Keratinocyte (primary cell): Measurements from ENCODE around the gene PGAP3. TPM values are rescaled to one million over a fixed set of nuclear protein-coding genes. Genes with fewer than 3 reads are reported as not detected.
A peak's percentile ranks its signal among the peaks of the same experiment; 100 is the strongest.

Experiments
- DNase-seq: peaks from one replicate; pipeline ENCODE4 v3.0.0-alpha.2; 2011; ENCODE audit warnings: low read depth, missing footprints, low spot score
- FAIRE-seq: peaks from 2 replicates; lab custom pipeline; 2011; peaks lifted over from hg19 to GRCh38; lab: Jason Lieb, UNC
- H2AFZ ChIP-seq: 2 replicates; pipeline ENCODE4 v1.6.0; 2012; ENCODE audit warnings: low read length, control low read depth, inconsistent platforms; ENCODE audit not compliant: control insufficient read depth
- H3K27ac ChIP-seq: 2 replicates; pipeline ENCODE4 v1.5.1; 2011; ENCODE audit warnings: low read length; ENCODE audit not compliant: control insufficient read depth, insufficient read depth
- H3K27me3 ChIP-seq: 3 replicates; pipeline ENCODE4 v1.6.0; 2011; ENCODE audit warnings: low read length; ENCODE audit not compliant: control insufficient read depth, insufficient read depth; ENCODE audit errors: extremely low read depth
- H3K36me3 ChIP-seq, 2 experiments: 2 replicates in 1 of 2; 3 replicates in 1 of 2; pipeline ENCODE4 v1.5.1; 2011; ENCODE audit warnings: low read length in 2 of 2, mild to moderate bottlenecking in 1 of 2; ENCODE audit not compliant: control insufficient read depth in 2 of 2, insufficient read depth in 2 of 2; ENCODE audit errors: extremely low read depth in 1 of 2
- H3K4me1 ChIP-seq: 3 replicates; pipeline ENCODE4 v1.5.1; 2011; ENCODE audit warnings: low read length; ENCODE audit not compliant: control insufficient read depth, insufficient read depth; ENCODE audit errors: extremely low read depth
- H3K4me2 ChIP-seq: 3 replicates; pipeline ENCODE4 v1.6.0; 2011; ENCODE audit warnings: low read depth, low read length; ENCODE audit not compliant: control insufficient read depth, insufficient read depth; ENCODE audit errors: extremely low read depth
- H3K4me3 ChIP-seq, 3 experiments: fragments of 200-600 bp in 1 of 3; sonication (generic) in 1 of 3; 2 replicates in 2 of 3; 3 replicates in 1 of 3; pipeline ENCODE4 v1.5.1; 2011 to 2016; ENCODE audit warnings: low read length in 3 of 3, mild to moderate bottlenecking in 3 of 3, control low read depth in 2 of 3, inconsistent platforms in 1 of 3, low read depth in 1 of 3, mixed read lengths in 1 of 3, mixed run types in 1 of 3, moderate library complexity in 1 of 3; ENCODE audit not compliant: control insufficient read depth in 2 of 3, insufficient read depth in 2 of 3; ENCODE audit errors: extremely low read depth in 1 of 3
- H3K79me2 ChIP-seq: 2 replicates; pipeline ENCODE4 v1.6.0; 2012; ENCODE audit warnings: low read length; ENCODE audit not compliant: control insufficient read depth, insufficient read depth
- H3K9ac ChIP-seq: 3 replicates; pipeline ENCODE4 v1.6.0; 2011; ENCODE audit warnings: low read length; ENCODE audit not compliant: control insufficient read depth, insufficient read depth; ENCODE audit errors: extremely low read depth
- H3K9me1 ChIP-seq: 3 replicates; pipeline ENCODE4 v1.6.0; 2011; ENCODE audit warnings: low read length; ENCODE audit not compliant: control insufficient read depth, insufficient read depth; ENCODE audit errors: extremely low read depth
- H3K9me3 ChIP-seq: 2 replicates; pipeline ENCODE4 v1.5.1; 2012; ENCODE audit warnings: low read depth, low read length; ENCODE audit not compliant: control insufficient read depth
- H4K20me1 ChIP-seq: 3 replicates; pipeline ENCODE4 v1.6.0; 2011; ENCODE audit warnings: low read length; ENCODE audit not compliant: control insufficient read depth, insufficient read depth; ENCODE audit errors: extremely low read depth
- CTCF ChIP-seq, 3 experiments: IDR thresholded peaks in 1 of 3; conservative IDR thresholded peaks in 1 of 3; optimal IDR thresholded peaks in 1 of 3; 2 replicates in 2 of 3; 3 replicates in 1 of 3; pipeline versions ENCODE3 to v1.5.1; 2011; ENCODE audit warnings: low read length in 3 of 3, mild to moderate bottlenecking in 3 of 3, moderate library complexity in 2 of 3, control low read depth in 1 of 3, inconsistent platforms in 1 of 3; ENCODE audit not compliant: insufficient read depth in 2 of 3; ENCODE audit errors: extremely low read depth in 1 of 3
- EZH2 ChIP-seq: IDR thresholded peaks from one replicate; pipeline ENCODE4 v1.6.1; 2012; ENCODE audit warnings: inconsistent platforms, mild to moderate bottlenecking, low read length, moderate library complexity
- dilution Hi-C: fragments of 300-500 bp; cut with MboI; formaldehyde crosslinking; loops from one replicate; pipeline ENCODE4 v1.7.0; 2020; ENCODE audit warnings: low sequenced_read_pairs; ENCODE audit not compliant: extremely low pct_ligation_motif_present
- polyA plus RNA-seq, 5 experiments: library from polyadenylated mRNA; depleted of rRNA in 3 of 5; stranded (reverse) in 3 of 5; stranded (forward) in 1 of 5; unstranded in 1 of 5; fragments of >200 nt; gene quantifications; 1 replicate in 1 of 5; 2 replicates in 3 of 5; 3 replicates in 1 of 5; pipeline versions ENCODE4 v1.2.1 to v1.2.3, GENCODE V29; 2011 to 2012; ENCODE audit warnings: missing spikeins in 2 of 5, low read depth in 1 of 5, low replicate concordance in 1 of 5

The PGAP3 gene
- polyA plus RNA-seq, 1 donor (not counting 4 experiments of a cell fraction or from before 2014, with no cell fraction given) = 5.6 TPM

DNA sequence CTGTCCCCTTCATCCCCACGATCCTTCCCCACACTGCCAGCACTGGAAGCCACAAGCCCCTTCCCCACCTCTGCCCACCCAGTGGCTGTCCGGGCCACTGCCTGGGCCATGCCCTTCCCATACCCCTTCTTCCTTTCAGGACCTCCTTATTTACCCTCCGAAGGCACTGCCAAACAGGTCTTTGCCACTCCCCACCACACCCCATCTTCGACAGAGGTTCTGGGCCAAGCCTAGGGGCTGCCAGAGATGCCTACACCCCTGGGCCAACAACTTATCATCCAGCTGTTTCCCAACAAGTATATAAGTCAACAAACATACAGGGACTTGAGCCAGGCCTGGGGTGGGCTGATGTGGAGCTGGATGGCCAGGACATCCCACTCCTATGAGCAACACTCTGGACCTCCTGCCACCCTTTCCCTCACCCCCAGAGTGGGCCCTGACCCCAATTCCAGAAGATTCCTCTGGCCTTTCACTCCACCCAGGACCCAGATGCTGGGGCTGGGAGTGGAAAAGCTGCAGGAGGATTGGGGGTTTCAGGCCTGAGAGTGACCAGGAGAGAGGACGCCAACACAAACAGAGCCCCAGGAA is 62.6 kb downstream of the PGAP3 start:
- no peak for FAIRE-seq

GRCh38 chr17:39624313-39624712 is 63.5 kb downstream of the PGAP3 start:
- Histone ChIP-seq H3K4me1 (peaks cover 34% of the 10 kb centered on the region), H3K9me3 (no peaks in the 10 kb centered on the region), H3K79me2 (no peaks in the 10 kb centered on the region), H3K9ac (no peak overlapping the region), H3K4me2 (no peak overlapping the region), H2AFZ (no peak overlapping the region), H3K9me1 (no peaks in the 10 kb centered on the region), H3K27me3 (peaks cover 53% of the 10 kb centered on the region), H4K20me1 (peaks cover 2% of the 10 kb centered on the region), H3K27ac (no peak overlapping the region), H3K4me3 (no peak overlapping the region), H3K36me3 (no peaks in the 10 kb centered on the region)
- TF ChIP-seq CTCF (optimal IDR thresholded peaks at IDR 0.05 in 1 of 3, IDR thresholded peaks at IDR 0.05 in 1 of 3, conservative IDR thresholded peaks at IDR 0.05 in 1 of 3; ENCODE audit: extremely low read depth in 1 of 3, insufficient read depth in 2 of 3, low read length in 3 of 3) = no peak
- no peak for TF ChIP-seq EZH2
- dilution Hi-C loops = no loop called here
- no peak for DNase-seq
- FAIRE-seq = no peak

More for the DNA sequence above, 62.6 kb downstream of the PGAP3 start:
- no peaks in the 10 kb centered on the region for H3K36me3 ChIP-seq
- no peaks in the 10 kb centered on the region for H3K9me1 ChIP-seq
- no peak for DNase-seq
- H3K9me3 ChIP-seq = no peaks in the 10 kb centered on the region
- H3K4me3 ChIP-seq = no peak overlapping the region
- dilution Hi-C loops = no loop called here
- no peak overlapping the region for H2AFZ ChIP-seq
- H3K27ac ChIP-seq = no peak overlapping the region
- H3K9ac ChIP-seq = no peak overlapping the region
- no peaks in the 10 kb centered on the region for H3K79me2 ChIP-seq
- TF ChIP-seq CTCF (optimal IDR thresholded peaks at IDR 0.05 in 1 of 3, IDR thresholded peaks at IDR 0.05 in 1 of 3, conservative IDR thresholded peaks at IDR 0.05 in 1 of 3; ENCODE audit: extremely low read depth in 1 of 3, insufficient read depth in 2 of 3, low read length in 3 of 3) (no peak), EZH2 (no peak)
- peaks cover 2% of the 10 kb centered on the region for H4K20me1 ChIP-seq
- H3K27me3 ChIP-seq = peaks cover 48% of the 10 kb centered on the region
- H3K4me2 ChIP-seq = peak overlapping the region; percentile 37
- peaks cover 34% of the 10 kb centered on the region for H3K4me1 ChIP-seq
